T-helper 2 cell treated with Interferon-gamma antibody and Interleukin-4, amounts not matched to agents 5 μg/mL and 100 μg/mL, for 36 hours (primary cell): ENCODE data around the gene SLC35F3.
A peak's percentile ranks its signal among the peaks of the same experiment; 100 is the strongest.
"Not testable (repeated sequence)": the region's sequence is repeated elsewhere in the genome, so short reads cannot be mapped to it uniquely, and the experiment has no call there.

Source experiments
- DNase-seq: peaks from one replicate; pipeline ENCODE4 v3.0.0; 2021; ENCODE audit warnings: low spot score
- H3K27ac Mint-ChIP-seq: one replicate; pipeline ENCODE4 v1.8.0; 2021; ENCODE audit warnings: mild to moderate bottlenecking, mixed read lengths
- H3K27me3 Mint-ChIP-seq: one replicate; pipeline ENCODE4 v1.8.0; 2021; ENCODE audit warnings: low read depth, mixed read lengths
- H3K36me3 Mint-ChIP-seq: one replicate; pipeline ENCODE4 v1.8.0; 2021; ENCODE audit warnings: low read depth, mixed read lengths
- H3K4me1 Mint-ChIP-seq: one replicate; pipeline ENCODE4 v1.8.0; 2021; ENCODE audit warnings: low read depth, mixed read lengths
- H3K4me3 Mint-ChIP-seq: one replicate; pipeline ENCODE4 v1.8.0; 2022; ENCODE audit warnings: mild to moderate bottlenecking, moderate library complexity, mixed read lengths
- H3K9me3 Mint-ChIP-seq: one replicate; pipeline ENCODE4 v1.8.0; 2021; ENCODE audit warnings: mixed read lengths

SLC35F3 gene

GRCh38 chr1:234211855-234212254 lies 307.4 kb downstream of the SLC35F3 start:
- DNase-seq, H3K27ac Mint-ChIP-seq, H3K36me3 Mint-ChIP-seq, H3K4me3 Mint-ChIP-seq, H3K9me3 Mint-ChIP-seq, H3K4me1 Mint-ChIP-seq: not testable (repeated sequence)
- H3K27me3 Mint-ChIP-seq, result peaks cover 43% of the 10 kb centered on the region

- H3K4me3 Mint-ChIP-seq, result peak overlapping the region; percentile 71
- H3K27ac Mint-ChIP-seq, result no peak overlapping the region
- peaks cover 40% of the 10 kb centered on the region for H3K27me3 Mint-ChIP-seq
- peaks cover 8% of the 10 kb centered on the region for H3K9me3 Mint-ChIP-seq
- no peak for DNase-seq
- no peaks in the 10 kb centered on the region for H3K36me3 Mint-ChIP-seq
- H3K4me1 Mint-ChIP-seq, result peaks cover 14% of the 10 kb centered on the region
These were observed 308.5 kb downstream of the SLC35F3 start for GRCh38 chr1:234212764-234213657.

- Mint-ChIP-seq H3K9me3 (peaks cover 8% of the 10 kb centered on the region), H3K27ac (no peak overlapping the region), H3K4me3 (peak overlapping the region; percentile 71), H3K4me1 (peaks cover 14% of the 10 kb centered on the region), H3K27me3 (peaks cover 42% of the 10 kb centered on the region), H3K36me3 (no peaks in the 10 kb centered on the region)
- no peak for DNase-seq
These were observed 309.2 kb downstream of the SLC35F3 start for GRCh38 chr1:234213658-234214128.

- DNase-seq, result peak; percentile 16
- Mint-ChIP-seq H3K4me1 (peaks cover 14% of the 10 kb centered on the region), H3K27me3 (peaks cover 42% of the 10 kb centered on the region), H3K27ac (no peak overlapping the region), H3K36me3 (no peaks in the 10 kb centered on the region), H3K9me3 (peaks cover 8% of the 10 kb centered on the region), H3K4me3 (peak overlapping the region; percentile 71)
These were observed 309.8 kb downstream of the SLC35F3 start for GRCh38 chr1:234214129-234214910.

GRCh38 chr1:234214911-234215892 lies 310.7 kb downstream of the SLC35F3 start:
- peaks cover 14% of the 10 kb centered on the region for H3K4me1 Mint-ChIP-seq
- peaks cover 38% of the 10 kb centered on the region for H3K27me3 Mint-ChIP-seq
- no peak for DNase-seq
- H3K36me3 Mint-ChIP-seq, result no peaks in the 10 kb centered on the region
- H3K9me3 Mint-ChIP-seq, result peaks cover 5% of the 10 kb centered on the region
- peak overlapping the region; percentile 53 for H3K4me3 Mint-ChIP-seq
- no peak overlapping the region for H3K27ac Mint-ChIP-seq

GRCh38 chr1:234216116-234216703 lies 311.7 kb downstream of the SLC35F3 start:
- H3K27ac Mint-ChIP-seq, result no peak overlapping the region
- H3K27me3 Mint-ChIP-seq, result peaks cover 34% of the 10 kb centered on the region
- H3K36me3 Mint-ChIP-seq, result no peaks in the 10 kb centered on the region
- peaks cover 3% of the 10 kb centered on the region for H3K9me3 Mint-ChIP-seq
- DNase-seq, result no peak
- H3K4me3 Mint-ChIP-seq, result peak overlapping the region; percentile 53
- H3K4me1 Mint-ChIP-seq, result peaks cover 14% of the 10 kb centered on the region

GRCh38 chr1:234217316-234217840 lies 312.9 kb downstream of the SLC35F3 start:
- Mint-ChIP-seq H3K9me3 (no peaks in the 10 kb centered on the region), H3K36me3 (no peaks in the 10 kb centered on the region), H3K27me3 (peaks cover 33% of the 10 kb centered on the region), H3K4me3 (peak overlapping the region; percentile 45), H3K4me1 (peaks cover 14% of the 10 kb centered on the region), H3K27ac (no peak overlapping the region)
- no peak for DNase-seq

GRCh38 chr1:234218078-234218477 lies 313.6 kb downstream of the SLC35F3 start:
- no peaks in the 10 kb centered on the region for H3K36me3 Mint-ChIP-seq
- no peaks in the 10 kb centered on the region for H3K9me3 Mint-ChIP-seq
- H3K4me3 Mint-ChIP-seq, result no peak overlapping the region
- DNase-seq, result no peak
- H3K27me3 Mint-ChIP-seq, result peaks cover 31% of the 10 kb centered on the region
- no peak overlapping the region for H3K27ac Mint-ChIP-seq
- peaks cover 11% of the 10 kb centered on the region for H3K4me1 Mint-ChIP-seq

GRCh38 chr1:234219711-234220110 lies 315.2 kb downstream of the SLC35F3 start:
- Mint-ChIP-seq H3K36me3 (no peaks in the 10 kb centered on the region), H3K27me3 (peaks cover 26% of the 10 kb centered on the region), H3K9me3 (no peaks in the 10 kb centered on the region), H3K4me3 (no peak overlapping the region), H3K4me1 (peaks cover 10% of the 10 kb centered on the region), H3K27ac (no peak overlapping the region)
- DNase-seq, result no peak

GRCh38 chr1:234221601-234222000 lies 317.1 kb downstream of the SLC35F3 start:
- peaks cover 8% of the 10 kb centered on the region for H3K4me1 Mint-ChIP-seq
- no peak overlapping the region for H3K4me3 Mint-ChIP-seq

GRCh38 chr1:234222561-234223280 lies 318.2 kb downstream of the SLC35F3 start:
- no peak overlapping the region for H3K27ac Mint-ChIP-seq
- H3K36me3 Mint-ChIP-seq, result no peaks in the 10 kb centered on the region
- no peak overlapping the region for H3K4me3 Mint-ChIP-seq
- H3K4me1 Mint-ChIP-seq, result peaks cover 3% of the 10 kb centered on the region
- DNase-seq, result no peak
- no peaks in the 10 kb centered on the region for H3K9me3 Mint-ChIP-seq
- H3K27me3 Mint-ChIP-seq, result peaks cover 28% of the 10 kb centered on the region

More at GRCh38 chr1:234221601-234222000, 317.1 kb downstream of the SLC35F3 start:
- H3K36me3 Mint-ChIP-seq, result no peaks in the 10 kb centered on the region
- no peaks in the 10 kb centered on the region for H3K9me3 Mint-ChIP-seq
- H3K27me3 Mint-ChIP-seq, result peaks cover 25% of the 10 kb centered on the region
- DNase-seq, result no peak
- H3K27ac Mint-ChIP-seq, result no peak overlapping the region

- Mint-ChIP-seq H3K27ac (no peak overlapping the region), H3K27me3 (peaks cover 48% of the 10 kb centered on the region), H3K9me3 (no peaks in the 10 kb centered on the region), H3K36me3 (no peaks in the 10 kb centered on the region), H3K4me1 (peaks cover 7% of the 10 kb centered on the region), H3K4me3 (no peak overlapping the region)
- no peak for DNase-seq
These were observed 321.8 kb downstream of the SLC35F3 start for GRCh38 chr1:234226113-234226818.
